Smooth muscle cell (in vitro differentiated cells): Measurements from ENCODE around the gene G6PD. TPM values are rescaled to one million over a fixed set of nuclear protein-coding genes. Genes with fewer than 3 reads are reported as not detected.
"Not testable (repeated sequence)": the region's sequence is repeated elsewhere in the genome, so short reads cannot be mapped to it uniquely, and the experiment has no call there.

Experiments used
- DNase-seq: peaks from one replicate; lab custom pipeline; 2025; ENCODE audit not compliant: unreplicated experiment; lab: John Stamatoyannopoulos, UW
- H2AFZ ChIP-seq: fragments of 200-600 bp; sonication (generic); 2 replicates; pipeline ENCODE4 v1.6.0; 2016; ENCODE audit warnings: antibody characterized with exemption, low read depth, mild to moderate bottlenecking
- H3F3A ChIP-seq: fragments of 200-600 bp; sonication (generic); 2 replicates; pipeline ENCODE4 v1.6.0; 2017; ENCODE audit warnings: antibody characterized with exemption, low read depth
- H3K27ac ChIP-seq: fragments of 200-600 bp; sonication (generic); 2 replicates; pipeline ENCODE4 v1.5.1; 2016; ENCODE audit warnings: low read depth, mild to moderate bottlenecking
- H3K27me3 ChIP-seq: fragments of 200-600 bp; sonication (generic); 2 replicates; pipeline ENCODE4 v1.6.1; 2016; ENCODE audit warnings: low read depth, mild to moderate bottlenecking
- H3K36me3 ChIP-seq: fragments of 200-600 bp; sonication (generic); 2 replicates; pipeline ENCODE4 v1.5.1; 2016; ENCODE audit warnings: low read depth
- H3K4me1 ChIP-seq: fragments of 200-600 bp; sonication (generic); 2 replicates; pipeline ENCODE4 v1.5.1; 2016; ENCODE audit warnings: low read depth
- H3K4me2 ChIP-seq: fragments of 200-600 bp; sonication (generic); 2 replicates; pipeline ENCODE4 v1.6.0; 2016; ENCODE audit warnings: mild to moderate bottlenecking
- H3K4me3 ChIP-seq: fragments of 200-600 bp; sonication (generic); 2 replicates; pipeline ENCODE4 v1.5.1; 2016; ENCODE audit warnings: mild to moderate bottlenecking
- H3K79me2 ChIP-seq: fragments of 200-600 bp; sonication (generic); 2 replicates; pipeline ENCODE4 v1.6.0; 2016; ENCODE audit warnings: low read depth, mild to moderate bottlenecking
- H3K9ac ChIP-seq: fragments of 200-600 bp; sonication (generic); 2 replicates; pipeline ENCODE4 v1.6.0; 2016; ENCODE audit warnings: low read depth
- H3K9me3 ChIP-seq: fragments of 200-600 bp; sonication (generic); replicated peaks from 2 replicates; pipeline ENCODE4 v1.5.1; 2016; ENCODE audit warnings: low read depth
- H4K20me1 ChIP-seq: fragments of 200-600 bp; sonication (generic); 2 replicates; pipeline ENCODE4 v1.6.0; 2016; ENCODE audit warnings: low read depth
- WGBS: methylation state at CpG from one replicate; pipeline ENCODE4 v1.1.7; 2016; ENCODE audit warnings: low lambda C conversion rate; 5-methylcytosine and 5-hydroxymethylcytosine counted together
- polyA plus RNA-seq: library from polyadenylated mRNA; unstranded; fragments of >200 nt; fragmentation: Nextera tagmentation; extraction: Ambion mirVana; gene quantifications from 2 replicates; pipeline ENCODE4 v1.2.1, GENCODE V29; 2016
- total RNA-seq: library from RNA; depleted of rRNA; stranded (reverse); fragments of >200 nt; gene quantifications from 2 replicates; pipeline ENCODE4 v1.2.3, GENCODE V29; 2014
- TF ChIP-seq, protein P1 (sequence below): fragments of 200-600 bp; sonication (generic); IDR thresholded peaks from 2 replicates; pipeline ENCODE4 v1.5.1; 2017; ENCODE audit warnings: borderline replicate concordance, mild to moderate bottlenecking, antibody characterized with exemption; ENCODE audit not compliant: insufficient read depth, poor library complexity, severe bottlenecking

G6PD gene
- total and polyA plus RNA-seq, 2 experiments from 2014 or later, result 12.9 to 32.9 TPM

DNA sequence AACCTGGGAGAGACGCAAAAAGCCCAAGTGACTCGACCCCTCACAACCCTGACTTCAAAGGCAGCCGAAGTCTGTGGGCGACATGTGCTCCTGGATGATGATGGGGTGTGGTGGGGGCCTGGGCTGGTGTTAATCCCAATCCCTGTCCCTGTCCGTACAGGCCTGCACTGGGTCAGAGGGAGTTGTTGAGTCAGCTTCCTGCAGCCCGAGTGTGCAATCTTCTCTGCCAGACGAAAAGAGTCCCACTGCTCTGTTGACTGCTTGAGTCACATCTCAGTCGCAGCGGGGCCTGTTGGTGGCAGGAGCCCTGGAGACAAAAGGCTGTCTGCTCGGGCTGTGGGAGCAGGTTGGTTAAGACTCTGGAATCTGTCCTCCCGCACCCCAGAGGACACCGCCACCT is 40.9 kb downstream of the G6PD start:
- DNase-seq, result no peak
- Histone ChIP-seq H3F3A (peaks cover 2% of the 10 kb centered on the region), H2AFZ (no peak overlapping the region), H3K4me2 (no peak overlapping the region), H3K4me1 (no peaks in the 10 kb centered on the region), H3K27ac (peak overlapping the region; percentile 82), H3K9ac (peak overlapping the region; percentile 11), H4K20me1 (no peaks in the 10 kb centered on the region), H3K9me3 (no peaks in the 10 kb centered on the region), H3K4me3 (no peak overlapping the region), H3K36me3 (no peaks in the 10 kb centered on the region), H3K27me3 (no peaks in the 10 kb centered on the region), H3K79me2 (no peaks in the 10 kb centered on the region)
- TF ChIP-seq, protein P1, sequence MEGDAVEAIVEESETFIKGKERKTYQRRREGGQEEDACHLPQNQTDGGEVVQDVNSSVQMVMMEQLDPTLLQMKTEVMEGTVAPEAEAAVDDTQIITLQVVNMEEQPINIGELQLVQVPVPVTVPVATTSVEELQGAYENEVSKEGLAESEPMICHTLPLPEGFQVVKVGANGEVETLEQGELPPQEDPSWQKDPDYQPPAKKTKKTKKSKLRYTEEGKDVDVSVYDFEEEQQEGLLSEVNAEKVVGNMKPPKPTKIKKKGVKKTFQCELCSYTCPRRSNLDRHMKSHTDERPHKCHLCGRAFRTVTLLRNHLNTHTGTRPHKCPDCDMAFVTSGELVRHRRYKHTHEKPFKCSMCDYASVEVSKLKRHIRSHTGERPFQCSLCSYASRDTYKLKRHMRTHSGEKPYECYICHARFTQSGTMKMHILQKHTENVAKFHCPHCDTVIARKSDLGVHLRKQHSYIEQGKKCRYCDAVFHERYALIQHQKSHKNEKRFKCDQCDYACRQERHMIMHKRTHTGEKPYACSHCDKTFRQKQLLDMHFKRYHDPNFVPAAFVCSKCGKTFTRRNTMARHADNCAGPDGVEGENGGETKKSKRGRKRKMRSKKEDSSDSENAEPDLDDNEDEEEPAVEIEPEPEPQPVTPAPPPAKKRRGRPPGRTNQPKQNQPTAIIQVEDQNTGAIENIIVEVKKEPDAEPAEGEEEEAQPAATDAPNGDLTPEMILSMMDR, result no peak
- 45% methylated on average over 12 of the region's 12 CpGs for WGBS

DNA sequence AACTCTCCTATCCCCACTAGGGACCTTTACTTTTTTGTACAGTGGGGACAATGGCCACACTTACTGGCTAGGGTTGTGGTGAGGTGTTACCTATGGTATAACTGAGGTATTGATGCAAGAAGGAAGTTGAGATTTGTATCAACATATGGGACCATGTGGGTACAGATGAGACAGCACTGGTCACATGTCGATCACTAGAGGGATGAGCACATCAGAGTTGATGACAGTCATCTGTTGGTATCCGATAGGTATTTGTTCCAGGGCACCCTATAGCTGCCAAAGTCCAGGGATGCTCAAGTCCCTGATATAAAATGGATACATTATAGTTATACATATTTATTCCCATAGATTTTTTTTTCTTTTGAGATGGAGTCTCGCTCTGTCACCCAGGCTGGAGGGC is 43.7 kb downstream of the G6PD start:
- Histone ChIP-seq H3K79me2 (no peaks in the 10 kb centered on the region), H3K9me3 (no peaks in the 10 kb centered on the region), H3K4me1 (no peaks in the 10 kb centered on the region), H3K36me3 (no peaks in the 10 kb centered on the region), H3F3A (peaks cover 2% of the 10 kb centered on the region), H3K4me3 (no peak overlapping the region), H3K27ac (no peak overlapping the region), H2AFZ (no peak overlapping the region), H3K4me2 (no peak overlapping the region), H3K9ac (no peak overlapping the region), H4K20me1 (no peaks in the 10 kb centered on the region), H3K27me3 (no peaks in the 10 kb centered on the region)
- 93% methylated on average over 3 of the region's 3 CpGs for WGBS
- no peak for DNase-seq
- TF ChIP-seq, protein P1, result no peak

DNA sequence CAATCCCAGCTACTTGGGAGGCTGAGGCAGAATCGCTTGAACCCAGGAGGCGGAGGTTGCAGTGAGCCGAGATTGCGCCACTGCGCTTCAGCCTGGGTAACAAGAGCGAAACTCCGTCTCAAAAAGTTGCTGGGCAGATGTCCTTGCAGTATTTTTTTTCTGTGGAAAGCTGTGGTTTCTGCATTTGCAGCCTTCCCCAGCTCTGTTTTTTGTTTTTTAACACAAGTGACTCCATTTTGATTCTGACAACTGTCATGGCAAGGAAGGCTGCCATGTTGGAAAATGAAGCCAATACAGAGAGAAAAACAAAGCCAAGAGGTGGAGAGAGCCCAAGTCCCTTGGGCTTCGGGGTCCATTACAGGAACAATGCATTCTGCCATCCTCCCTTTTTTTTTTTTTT is 44.5 kb downstream of the G6PD start:
- Histone ChIP-seq H3K9me3 (no peaks in the 10 kb centered on the region), H3K27me3 (no peaks in the 10 kb centered on the region), H3K9ac (no peak overlapping the region), H3K4me1 (no peaks in the 10 kb centered on the region), H3K4me3 (no peak overlapping the region), H3K4me2 (no peak overlapping the region), H2AFZ (no peak overlapping the region), H3F3A (peaks cover 2% of the 10 kb centered on the region), H3K79me2 (no peaks in the 10 kb centered on the region), H3K36me3 (no peaks in the 10 kb centered on the region), H3K27ac (no peak overlapping the region), H4K20me1 (no peaks in the 10 kb centered on the region)
- TF ChIP-seq, protein P1, result no peak
- DNase-seq, result no peak
- WGBS, result 78% methylated on average over 8 of the region's 8 CpGs

DNA sequence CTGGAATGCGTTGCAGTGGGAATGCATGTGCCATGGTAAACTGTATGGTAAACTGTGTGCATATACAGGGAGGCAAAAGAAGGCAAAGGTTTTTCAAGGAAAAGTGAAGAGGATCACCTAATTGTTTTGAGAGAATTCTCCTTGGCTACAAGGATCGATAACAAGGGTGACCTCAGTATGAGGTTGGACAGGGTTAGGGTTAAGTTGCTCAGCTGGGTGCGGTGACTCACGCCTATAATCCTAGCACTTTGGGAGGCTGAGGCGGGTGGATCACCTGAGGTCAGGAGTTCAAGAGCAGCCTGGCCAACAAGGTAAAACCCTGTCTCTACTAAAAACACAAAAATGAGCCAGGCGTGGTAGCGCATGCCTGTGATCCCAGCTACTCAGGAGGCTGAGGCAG is 45.2 kb downstream of the G6PD start:
- not testable (repeated sequence) for H4K20me1 ChIP-seq, H3F3A ChIP-seq
- 88% methylated on average over 7 of the region's 7 CpGs for WGBS

DNA sequence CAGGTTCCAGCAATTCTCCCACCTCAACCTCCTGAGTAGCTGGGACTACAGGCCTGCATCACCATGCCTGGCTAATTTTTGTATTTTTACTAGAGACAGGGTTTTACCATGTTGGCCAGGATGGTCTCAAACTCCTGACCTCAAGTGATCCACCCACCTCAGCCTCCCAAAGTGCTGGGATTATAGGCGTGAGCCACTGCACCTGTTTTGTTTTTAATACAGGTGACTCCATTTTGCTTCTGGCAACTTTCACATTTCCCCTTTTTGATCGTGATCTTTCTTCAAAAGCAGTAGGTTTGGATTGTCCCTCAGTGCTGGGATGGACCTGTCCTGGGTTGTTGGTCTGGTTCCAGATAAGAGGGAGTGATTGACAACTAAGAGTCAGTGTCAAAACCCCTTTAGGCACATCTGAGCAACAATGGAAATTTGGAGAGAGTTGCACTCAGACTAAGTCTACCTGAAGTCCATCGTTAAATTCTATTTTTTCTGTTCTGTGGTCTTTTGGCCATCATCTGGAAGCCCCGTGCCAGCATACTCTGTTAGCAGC is 50.0 kb downstream of the G6PD start:
- not testable (repeated sequence) for H3K4me3 ChIP-seq, H4K20me1 ChIP-seq, H3K36me3 ChIP-seq, H3K9me3 ChIP-seq, DNase-seq, H3K9ac ChIP-seq, H3K27me3 ChIP-seq, H2AFZ ChIP-seq, H3K4me1 ChIP-seq, H3K27ac ChIP-seq, H3F3A ChIP-seq, H3K79me2 ChIP-seq, H3K4me2 ChIP-seq
- WGBS, result 82% methylated on average over 4 of the region's 4 CpGs

More for the DNA sequence above, 45.2 kb downstream of the G6PD start:
- not testable (repeated sequence) for H3K4me3 ChIP-seq, H3K9ac ChIP-seq, H3K4me2 ChIP-seq, H3K36me3 ChIP-seq, H3K27ac ChIP-seq, H3K9me3 ChIP-seq, H3K27me3 ChIP-seq, H2AFZ ChIP-seq, DNase-seq, H3K79me2 ChIP-seq, H3K4me1 ChIP-seq
